ENCODE results near the gene PLK1. TPM values are rescaled to one million over a fixed set of nuclear protein-coding genes. Genes with fewer than 3 reads are reported as not detected.
A peak's percentile ranks its signal among the peaks of the same experiment; 100 is the strongest.
"Not testable (repeated sequence)": the region's sequence is repeated elsewhere in the genome, so short reads cannot be mapped to it uniquely, and the experiment has no call there.

Gene PLK1
- 100 to 1,000 TPM; 132 to 135 TPM for total RNA-seq

- CTCF ChIA-PET = interaction anchor here (0.9 to 2.0 kb wide), 6 partner anchors 14 to 332 kb away, joined by 3 to 7 read pairs (median 5); no protein-coding TSS in a partner anchor
- Mint-ChIP-seq H3K4me1 (peaks cover 29% of the 10 kb centered on the region), H3K4me3 (peak within 1 kb of the TSS; percentile 97), H3K36me3 (peaks cover 42% of the 10 kb centered on the region), H3K27ac (peak within 1 kb of the TSS; percentile 83), H3K9me3 (ENCODE audit: low read depth) (no peaks in the 10 kb centered on the region), H3K27me3 (no peaks in the 10 kb centered on the region)
- peak; percentile 92 for DNase-seq
- ATAC-seq = peak; percentile 99
These were observed at the start of gene PLK1 for GRCh38 chr16:23678430-23679273. TSS of gene PLK1 (plus strand) at chr16:23678889. CDS start at chr16:23678933, 44 bp downstream.

GRCh38 chr16:23629516-23629915, 49.2 kb upstream of the PLK1 start:
- peaks cover 41% of the 10 kb centered on the region for H3K36me3 Mint-ChIP-seq
- CTCF ChIA-PET = interaction anchor here (1.1 kb wide), 1 partner anchor 33 kb away, joined by 3 read pairs; no protein-coding TSS in a partner anchor
- ATAC-seq (no peak), DNase-seq (no peak)
- H3K27me3 Mint-ChIP-seq = no peaks in the 10 kb centered on the region
- no peaks in the 10 kb centered on the region for H3K9me3 Mint-ChIP-seq (ENCODE audit: low read depth)
- H3K4me3 Mint-ChIP-seq = no peak overlapping the region
- H3K4me1 Mint-ChIP-seq = peaks cover 21% of the 10 kb centered on the region
- no peak overlapping the region for H3K27ac Mint-ChIP-seq

- CTCF ChIA-PET = not testable (repeated sequence)
These were observed 46.8 kb upstream of the PLK1 start for GRCh38 chr16:23631874-23632273.

GRCh38 chr16:23634461-23635036, 44.1 kb upstream of the PLK1 start:
- H3K27ac Mint-ChIP-seq = no peak overlapping the region
- ATAC-seq = no peak
- H3K4me1 Mint-ChIP-seq = peaks cover 27% of the 10 kb centered on the region
- CTCF ChIA-PET = no interaction called here
- H3K9me3 Mint-ChIP-seq (ENCODE audit: low read depth) = no peaks in the 10 kb centered on the region
- no peak for DNase-seq
- no peaks in the 10 kb centered on the region for H3K27me3 Mint-ChIP-seq
- H3K4me3 Mint-ChIP-seq = no peak overlapping the region
- peaks cover 41% of the 10 kb centered on the region for H3K36me3 Mint-ChIP-seq

More at GRCh38 chr16:23631874-23632273, 46.8 kb upstream of the PLK1 start:
- ATAC-seq; H3K4me3 Mint-ChIP-seq; H3K27me3 Mint-ChIP-seq; H3K9me3 Mint-ChIP-seq (ENCODE audit: low read depth); H3K27ac Mint-ChIP-seq; DNase-seq: not testable (repeated sequence)
- H3K36me3 Mint-ChIP-seq = peaks cover 45% of the 10 kb centered on the region
- peaks cover 23% of the 10 kb centered on the region for H3K4me1 Mint-ChIP-seq

GRCh38 chr16:23635958-23636357, 42.7 kb upstream of the PLK1 start:
- CTCF ChIA-PET = no interaction called here
- no peaks in the 10 kb centered on the region for H3K27me3 Mint-ChIP-seq
- peaks cover 30% of the 10 kb centered on the region for H3K36me3 Mint-ChIP-seq
- H3K27ac Mint-ChIP-seq = no peak overlapping the region
- H3K4me1 Mint-ChIP-seq = peaks cover 33% of the 10 kb centered on the region
- no peaks in the 10 kb centered on the region for H3K9me3 Mint-ChIP-seq (ENCODE audit: low read depth)
- DNase-seq = no peak
- ATAC-seq = no peak
- H3K4me3 Mint-ChIP-seq = no peak overlapping the region

- Mint-ChIP-seq H3K4me3 (peak overlapping the region; percentile 100), H3K27ac (peak overlapping the region; percentile 97), H3K4me1 (peaks cover 36% of the 10 kb centered on the region), H3K27me3 (no peaks in the 10 kb centered on the region), H3K36me3 (peaks cover 31% of the 10 kb centered on the region), H3K9me3 (ENCODE audit: low read depth) (no peaks in the 10 kb centered on the region)
- DNase-seq (no peak), ATAC-seq (no peak)
- CTCF ChIA-PET = interaction anchor here (1.0 to 1.9 kb wide), 3 partner anchors 35 to 83 kb away, joined by 3 to 8 read pairs (median 4); partner anchors contain the start of genes EARS2, NDUFAB1 and UBFD1
These were observed 38.1 kb upstream of the PLK1 start for GRCh38 chr16:23640615-23640930.

- peak; percentile 94 for DNase-seq
- Mint-ChIP-seq H3K27ac (peak within 1 kb of the TSS; percentile 97), H3K4me3 (peak within 1 kb of the TSS; percentile 100), H3K27me3 (no peaks in the 10 kb centered on the region), H3K36me3 (peaks cover 32% of the 10 kb centered on the region), H3K4me1 (peaks cover 42% of the 10 kb centered on the region), H3K9me3 (ENCODE audit: low read depth) (no peaks in the 10 kb centered on the region)
- peak; percentile 99 for ATAC-seq
- CTCF ChIA-PET = interaction anchor here (1.0 to 1.9 kb wide), 3 partner anchors 34 to 84 kb away, joined by 3 to 8 read pairs (median 4); partner anchors contain the start of genes EARS2, NDUFAB1 and UBFD1
These were observed 37.5 kb upstream of the PLK1 start, which contains the start of the genes DCTN5 and PALB2 for GRCh38 chr16:23640931-23641765. TSS of gene DCTN5 (plus strand) at chr16:23641466. CDS start at chr16:23641543, 77 bp downstream. TSS of gene PALB2 (minus strand) at chr16:23641310. CDS start at chr16:23641157, 153 bp downstream.

- H3K27ac Mint-ChIP-seq = peak overlapping the region; percentile 97
- CTCF ChIA-PET = interaction anchor here (0.8 to 1.8 kb wide), 3 partner anchors 29 to 85 kb away, joined by 3 to 6 read pairs (median 4); partner anchors contain the start of genes EARS2, PLK1 and UBFD1
- H3K27me3 Mint-ChIP-seq = no peaks in the 10 kb centered on the region
- ATAC-seq (no peak), DNase-seq (no peak)
- H3K36me3 Mint-ChIP-seq = peaks cover 38% of the 10 kb centered on the region
- H3K4me1 Mint-ChIP-seq = peaks cover 48% of the 10 kb centered on the region
- H3K4me3 Mint-ChIP-seq = peak overlapping the region; percentile 100
- no peaks in the 10 kb centered on the region for H3K9me3 Mint-ChIP-seq (ENCODE audit: low read depth)
These were observed 36.4 kb upstream of the PLK1 start for GRCh38 chr16:23642246-23642774.

- Mint-ChIP-seq H3K9me3 (ENCODE audit: low read depth) (no peaks in the 10 kb centered on the region), H3K4me3 (no peak overlapping the region), H3K27me3 (no peaks in the 10 kb centered on the region), H3K27ac (no peak overlapping the region), H3K36me3 (peaks cover 60% of the 10 kb centered on the region), H3K4me1 (peaks cover 29% of the 10 kb centered on the region)
- DNase-seq = no peak
- no peak for ATAC-seq
- CTCF ChIA-PET = no interaction called here
These were observed 27.8 kb upstream of the PLK1 start for GRCh38 chr16:23650674-23651416.

- CTCF ChIA-PET = no interaction called here
- Mint-ChIP-seq H3K27ac (no peak overlapping the region), H3K36me3 (peaks cover 52% of the 10 kb centered on the region)
These were observed 26.7 kb upstream of the PLK1 start for GRCh38 chr16:23651943-23652468.

GRCh38 chr16:23663918-23664317, 14.8 kb upstream of the PLK1 start:
- H3K27me3 Mint-ChIP-seq = no peaks in the 10 kb centered on the region
- ATAC-seq = no peak
- H3K36me3 Mint-ChIP-seq = peaks cover 83% of the 10 kb centered on the region
- CTCF ChIA-PET = interaction anchor here (1.0 to 1.1 kb wide), 2 partner anchors 16 to 373 kb away, joined by 3 to 5 read pairs; no protein-coding TSS in a partner anchor
- H3K9me3 Mint-ChIP-seq (ENCODE audit: low read depth) = no peaks in the 10 kb centered on the region
- H3K27ac Mint-ChIP-seq = no peak overlapping the region
- no peak overlapping the region for H3K4me3 Mint-ChIP-seq
- DNase-seq = no peak
- H3K4me1 Mint-ChIP-seq = peaks cover 21% of the 10 kb centered on the region

More at GRCh38 chr16:23651943-23652468, 26.7 kb upstream of the PLK1 start:
- DNase-seq (no peak), ATAC-seq (no peak)
- Mint-ChIP-seq H3K4me1 (peaks cover 22% of the 10 kb centered on the region), H3K9me3 (ENCODE audit: low read depth) (no peaks in the 10 kb centered on the region), H3K27me3 (no peaks in the 10 kb centered on the region), H3K4me3 (no peak overlapping the region)
